ENCODE measurements around the gene AGTRAP.

- TF ChIP-seq CTCF (IDR thresholded peaks at IDR 0.05; ENCODE audit: low read depth, low read length) (no peak), EZH2phosphoT487 (IDR thresholded peaks at IDR 0.05; ENCODE audit: low read depth) (no peak)
Measured at GRCh38 chr1:11728126-11728806, 7.7 kb upstream of the AGTRAP start.

All from OCI-LY3 (cell line).